Measurements from ENCODE around the gene CDC42BPA. TPM values are rescaled to one million over a fixed set of nuclear protein-coding genes. Genes with fewer than 3 reads are reported as not detected.

Gene CDC42BPA
- total and polyA plus RNA-seq, 9 of the 15 experiments (the other 6 are each of a cell fraction or from before 2014, with no cell fraction given), result 8.0 to 77.5 (median 52.1) TPM

DNA sequence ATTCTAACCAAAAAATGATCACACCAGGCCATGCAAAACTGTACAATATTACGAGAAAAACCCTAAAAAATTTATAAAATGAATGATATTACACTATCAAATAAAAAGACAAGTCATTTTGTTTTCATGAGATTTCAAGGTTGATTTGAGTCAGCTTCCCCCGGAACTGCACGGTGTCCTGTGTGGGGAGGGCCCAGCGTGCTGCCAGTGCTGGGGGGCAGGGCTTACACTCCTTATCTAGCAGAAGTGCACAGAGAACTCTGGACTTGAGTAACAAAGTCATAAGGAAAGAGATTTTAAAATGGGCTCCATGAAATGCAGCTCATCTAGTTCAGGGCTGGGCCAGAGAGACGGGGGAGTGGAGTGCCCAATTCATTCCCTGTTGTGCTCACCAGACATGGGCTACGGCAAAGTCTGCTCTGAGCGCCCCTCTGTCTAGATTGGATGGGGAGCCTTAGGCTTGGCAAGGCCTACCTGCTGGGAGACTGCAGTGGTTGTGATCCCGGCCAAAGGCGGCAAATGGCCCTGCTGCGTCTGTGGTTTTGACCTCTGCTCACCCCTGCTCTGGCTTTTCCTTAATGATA lies 328.1 kb downstream of the CDC42BPA start (continued):
- no peak for TF ChIP-seq CCAR2 (IDR thresholded peaks at IDR 0.05; ENCODE audit: low read depth, low read length)
- no peak for TF ChIP-seq GTF2A2 (tag; IDR thresholded peaks at IDR 0.05)
- TF ChIP-seq NR2C2 (CRISPR knock-in tag; IDR thresholded peaks at IDR 0.05), result no peak
- peak; percentile 64 for TF ChIP-seq NR2C2 (tag; IDR thresholded peaks at IDR 0.05)
- no peak for TF ChIP-seq TCF7L2 (IDR thresholded peaks at IDR 0.05; ENCODE audit: low read depth, low read length)
- TF ChIP-seq ZFX (CRISPR knock-in tag; IDR thresholded peaks at IDR 0.05), result peak; percentile 73
- TF ChIP-seq, protein P1, sequence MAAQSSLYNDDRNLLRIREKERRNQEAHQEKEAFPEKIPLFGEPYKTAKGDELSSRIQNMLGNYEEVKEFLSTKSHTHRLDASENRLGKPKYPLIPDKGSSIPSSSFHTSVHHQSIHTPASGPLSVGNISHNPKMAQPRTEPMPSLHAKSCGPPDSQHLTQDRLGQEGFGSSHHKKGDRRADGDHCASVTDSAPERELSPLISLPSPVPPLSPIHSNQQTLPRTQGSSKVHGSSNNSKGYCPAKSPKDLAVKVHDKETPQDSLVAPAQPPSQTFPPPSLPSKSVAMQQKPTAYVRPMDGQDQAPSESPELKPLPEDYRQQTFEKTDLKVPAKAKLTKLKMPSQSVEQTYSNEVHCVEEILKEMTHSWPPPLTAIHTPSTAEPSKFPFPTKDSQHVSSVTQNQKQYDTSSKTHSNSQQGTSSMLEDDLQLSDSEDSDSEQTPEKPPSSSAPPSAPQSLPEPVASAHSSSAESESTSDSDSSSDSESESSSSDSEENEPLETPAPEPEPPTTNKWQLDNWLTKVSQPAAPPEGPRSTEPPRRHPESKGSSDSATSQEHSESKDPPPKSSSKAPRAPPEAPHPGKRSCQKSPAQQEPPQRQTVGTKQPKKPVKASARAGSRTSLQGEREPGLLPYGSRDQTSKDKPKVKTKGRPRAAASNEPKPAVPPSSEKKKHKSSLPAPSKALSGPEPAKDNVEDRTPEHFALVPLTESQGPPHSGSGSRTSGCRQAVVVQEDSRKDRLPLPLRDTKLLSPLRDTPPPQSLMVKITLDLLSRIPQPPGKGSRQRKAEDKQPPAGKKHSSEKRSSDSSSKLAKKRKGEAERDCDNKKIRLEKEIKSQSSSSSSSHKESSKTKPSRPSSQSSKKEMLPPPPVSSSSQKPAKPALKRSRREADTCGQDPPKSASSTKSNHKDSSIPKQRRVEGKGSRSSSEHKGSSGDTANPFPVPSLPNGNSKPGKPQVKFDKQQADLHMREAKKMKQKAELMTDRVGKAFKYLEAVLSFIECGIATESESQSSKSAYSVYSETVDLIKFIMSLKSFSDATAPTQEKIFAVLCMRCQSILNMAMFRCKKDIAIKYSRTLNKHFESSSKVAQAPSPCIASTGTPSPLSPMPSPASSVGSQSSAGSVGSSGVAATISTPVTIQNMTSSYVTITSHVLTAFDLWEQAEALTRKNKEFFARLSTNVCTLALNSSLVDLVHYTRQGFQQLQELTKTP (IDR thresholded peaks at IDR 0.05; ENCODE audit: low read depth in 1 of 2, partially characterized antibody in 2 of 2), result no peak
- no peak for TF ChIP-seq ZKSCAN8 (CRISPR knock-in tag; IDR thresholded peaks at IDR 0.05)
- TF ChIP-seq DACH1 (IDR thresholded peaks at IDR 0.05; ENCODE audit: partially characterized antibody), result no peak
- TF ChIP-seq, protein P2, sequence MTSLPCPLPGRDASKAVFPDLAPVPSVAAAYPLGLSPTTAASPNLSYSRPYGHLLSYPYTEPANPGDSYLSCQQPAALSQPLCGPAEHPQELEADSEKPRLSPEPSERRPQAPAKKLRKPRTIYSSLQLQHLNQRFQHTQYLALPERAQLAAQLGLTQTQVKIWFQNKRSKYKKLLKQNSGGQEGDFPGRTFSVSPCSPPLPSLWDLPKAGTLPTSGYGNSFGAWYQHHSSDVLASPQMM (CRISPR knock-in tag; IDR thresholded peaks at IDR 0.05), result no peak
- TF ChIP-seq PYGO2 (tag; IDR thresholded peaks at IDR 0.05), result no peak
- TF ChIP-seq ZNF766 (CRISPR knock-in tag; conservative IDR thresholded peaks at IDR 0.05), result no peak; the same call in 1 of the 2 replicates
- no peak for TF ChIP-seq GATAD2A (IDR thresholded peaks at IDR 0.05)
- TF ChIP-seq, protein P3, sequence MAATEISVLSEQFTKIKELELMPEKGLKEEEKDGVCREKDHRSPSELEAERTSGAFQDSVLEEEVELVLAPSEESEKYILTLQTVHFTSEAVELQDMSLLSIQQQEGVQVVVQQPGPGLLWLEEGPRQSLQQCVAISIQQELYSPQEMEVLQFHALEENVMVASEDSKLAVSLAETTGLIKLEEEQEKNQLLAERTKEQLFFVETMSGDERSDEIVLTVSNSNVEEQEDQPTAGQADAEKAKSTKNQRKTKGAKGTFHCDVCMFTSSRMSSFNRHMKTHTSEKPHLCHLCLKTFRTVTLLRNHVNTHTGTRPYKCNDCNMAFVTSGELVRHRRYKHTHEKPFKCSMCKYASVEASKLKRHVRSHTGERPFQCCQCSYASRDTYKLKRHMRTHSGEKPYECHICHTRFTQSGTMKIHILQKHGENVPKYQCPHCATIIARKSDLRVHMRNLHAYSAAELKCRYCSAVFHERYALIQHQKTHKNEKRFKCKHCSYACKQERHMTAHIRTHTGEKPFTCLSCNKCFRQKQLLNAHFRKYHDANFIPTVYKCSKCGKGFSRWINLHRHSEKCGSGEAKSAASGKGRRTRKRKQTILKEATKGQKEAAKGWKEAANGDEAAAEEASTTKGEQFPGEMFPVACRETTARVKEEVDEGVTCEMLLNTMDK (IDR thresholded peaks at IDR 0.05; ENCODE audit: borderline replicate concordance, insufficient read depth, low read depth, low read length, poor library complexity, severe bottlenecking), result no peak
- TF ChIP-seq MBD2 (IDR thresholded peaks at IDR 0.05; ENCODE audit: borderline replicate concordance, low read depth), result no peak
- no peak for TF ChIP-seq FOXK1 (CRISPR knock-in tag; IDR thresholded peaks at IDR 0.05; ENCODE audit: borderline replicate concordance)
- peak; percentile 31 for TF ChIP-seq FOSL1 (tag; conservative IDR thresholded peaks at IDR 0.05)
- TF ChIP-seq EP400 (IDR thresholded peaks at IDR 0.05), result peak; percentile 46; the same call in 1 of the 2 replicates
- no peak for TF ChIP-seq RHOXF2B (CRISPR knock-in tag; conservative IDR thresholded peaks at IDR 0.05)
- TF ChIP-seq NFRKB (IDR thresholded peaks at IDR 0.05; ENCODE audit: low read depth), result no peak
- no peak for TF ChIP-seq ZNF695 (CRISPR knock-in tag; IDR thresholded peaks at IDR 0.05)
- TF ChIP-seq BHLHE40 (IDR thresholded peaks at IDR 0.05; ENCODE audit: low read length), result peak; percentile 70
- TF ChIP-seq ZNF79 (CRISPR knock-in tag; IDR thresholded peaks at IDR 0.05; ENCODE audit: low read depth), result 0 out of 2 replicates have a peak, but pooled peaks have one; percentile 8
- no peak for TF ChIP-seq RBM25 (IDR thresholded peaks at IDR 0.05; ENCODE audit: low read depth, low read length, severe bottlenecking)
